Ecto neural progenitor cell (in vitro differentiated cells): ENCODE measurements around the gene TDRD12.

Source experiments
- DNase-seq: peaks from one replicate; pipeline ENCODE4 v3.0.0-alpha.2; 2018; ENCODE audit warnings: low spot score

TDRD12 gene

GRCh38 chr19:32809754-32810153, 90.2 kb downstream of the TDRD12 start:
- DNase-seq: no peak

- DNase-seq: no peak
Measured at GRCh38 chr19:32810452-32810851, 90.9 kb downstream of the TDRD12 start.

- DNase-seq: no peak
Measured at GRCh38 chr19:32811151-32811550, 91.6 kb downstream of the TDRD12 start.

GRCh38 chr19:32812036-32812435, 92.5 kb downstream of the TDRD12 start:
- no peak for DNase-seq

- DNase-seq: no peak
Measured at GRCh38 chr19:32812571-32812970, 93.0 kb downstream of the TDRD12 start.

- no peak for DNase-seq
Measured at GRCh38 chr19:32813862-32814425, 94.4 kb downstream of the TDRD12 start.

GRCh38 chr19:32814624-32815023, 95.1 kb downstream of the TDRD12 start:
- DNase-seq: no peak

GRCh38 chr19:32816555-32817099, 97.1 kb downstream of the TDRD12 start:
- no peak for DNase-seq

- no peak for DNase-seq
Measured at GRCh38 chr19:32817569-32818476, 98.3 kb downstream of the TDRD12 start.

GRCh38 chr19:32818536-32818935, 99.0 kb downstream of the TDRD12 start:
- no peak for DNase-seq

GRCh38 chr19:32819419-32820400, 100.1 kb downstream of the TDRD12 start:
- DNase-seq: no peak

- DNase-seq: no peak
Measured at GRCh38 chr19:32822916-32823746, 103.6 kb downstream of the TDRD12 start.

GRCh38 chr19:32823747-32824102, 104.2 kb downstream of the TDRD12 start:
- no peak for DNase-seq

GRCh38 chr19:32824191-32824751, 104.7 kb downstream of the TDRD12 start:
- DNase-seq: no peak

- no peak for DNase-seq
Measured at GRCh38 chr19:32824916-32825608, 105.5 kb downstream of the TDRD12 start.

- DNase-seq: no peak
Measured at GRCh38 chr19:32828139-32828538, 108.6 kb downstream of the TDRD12 start.

- no peak for DNase-seq
Measured at GRCh38 chr19:32828643-32829344, 109.2 kb downstream of the TDRD12 start.

- no peak for DNase-seq
Measured at GRCh38 chr19:32829345-32829896, 109.9 kb downstream of the TDRD12 start.
